Medulla oblongata (tissue), 1 donor: ENCODE results near the gene GCK.

Experiments
- DNase-seq: peaks from one replicate; pipeline ENCODE4 v3.0.0-alpha.2; 2015; ENCODE audit errors: extremely low spot score

Gene GCK

GRCh38 chr7:44116789-44117666 lies 72.2 kb downstream of the GCK start:
- DNase-seq: no peak

- no peak for DNase-seq
Observed at GRCh38 chr7:44116087-44116788, 73.0 kb downstream of the GCK start.

- DNase-seq: peak; percentile 93
Observed at GRCh38 chr7:44114586-44115310, 74.5 kb downstream of the GCK start.

GRCh38 chr7:44113764-44114354 lies 75.4 kb downstream of the GCK start:
- no peak for DNase-seq

GRCh38 chr7:44112997-44113763 lies 76.1 kb downstream of the GCK start:
- no peak for DNase-seq

- no peak for DNase-seq
Observed at GRCh38 chr7:44112231-44112996, 76.8 kb downstream of the GCK start.

GRCh38 chr7:44111761-44112160 lies 77.5 kb downstream of the GCK start:
- DNase-seq: no peak

- DNase-seq: no peak
Observed at GRCh38 chr7:44110719-44111635, 78.3 kb downstream of the GCK start.

GRCh38 chr7:44109991-44110390 lies 79.2 kb downstream of the GCK start:
- no peak for DNase-seq

GRCh38 chr7:44108768-44109750 lies 80.2 kb downstream of the GCK start:
- DNase-seq: no peak

- no peak for DNase-seq
Observed at GRCh38 chr7:44107961-44108767, 81.1 kb downstream of the GCK start.

- DNase-seq: no peak
Observed at GRCh38 chr7:44107116-44107960, 81.9 kb downstream of the GCK start.

- no peak for DNase-seq
Observed at GRCh38 chr7:44106311-44107065, 82.8 kb downstream of the GCK start.

GRCh38 chr7:44105832-44106231 lies 83.4 kb downstream of the GCK start:
- no peak for DNase-seq
